BE2C (cell line): ENCODE results near the gene GRIK5.

Experiments
- DNase-seq: peaks from one replicate; pipeline ENCODE4 v3.0.0-alpha.2; 2020
- H3K27me3 ChIP-seq: fragments of 250-450 bp; sonication (Bioruptor Pico); 2 replicates; pipeline ENCODE4 v1.5.1; 2020; ENCODE audit warnings: mild to moderate bottlenecking
- H3K36me3 ChIP-seq: fragments of 250-450 bp; sonication (Bioruptor Pico); 2 replicates; pipeline ENCODE4 v1.5.1; 2020; ENCODE audit warnings: mild to moderate bottlenecking
- H3K4me1 ChIP-seq: fragments of 250-450 bp; sonication (Bioruptor Pico); 2 replicates; pipeline ENCODE4 v1.5.1; 2020
- H3K4me3 ChIP-seq: 2 replicates; pipeline ENCODE4 v1.5.1; 2011; ENCODE audit warnings: low read depth, low read length
- H3K9me3 ChIP-seq: fragments of 250-450 bp; sonication (Bioruptor Pico); 2 replicates; pipeline ENCODE4 v1.5.1; 2020
- CTCF ChIP-seq: IDR thresholded peaks from 2 replicates; pipeline ENCODE4 v1.5.1; 2012; ENCODE audit warnings: mild to moderate bottlenecking, low read depth, low read length

Gene GRIK5

GRCh38 chr19:42092350-42092749 lies 22.3 kb upstream of the GRIK5 start:
- H3K9me3 ChIP-seq, result no peaks in the 10 kb centered on the region
- TF ChIP-seq CTCF, result peak; percentile 72
- H3K36me3 ChIP-seq, result no peaks in the 10 kb centered on the region

GRCh38 chr19:42091742-42092141 lies 21.7 kb upstream of the GRIK5 start:
- Histone ChIP-seq H3K27me3 (no peaks in the 10 kb centered on the region), H3K4me1 (peaks cover 5% of the 10 kb centered on the region), H3K4me3 (no peak overlapping the region), H3K9me3 (no peaks in the 10 kb centered on the region), H3K36me3 (no peaks in the 10 kb centered on the region)
- DNase-seq, result peak; percentile 71
- no peak for TF ChIP-seq CTCF

More at GRCh38 chr19:42092350-42092749, 22.3 kb upstream of the GRIK5 start:
- Histone ChIP-seq H3K27me3 (no peaks in the 10 kb centered on the region), H3K4me3 (no peak overlapping the region), H3K4me1 (peaks cover 5% of the 10 kb centered on the region)
- peak; percentile 64 for DNase-seq

- no peak for TF ChIP-seq CTCF
- H3K9me3 ChIP-seq, result no peaks in the 10 kb centered on the region
- no peak for DNase-seq
- no peaks in the 10 kb centered on the region for H3K27me3 ChIP-seq
- H3K4me3 ChIP-seq, result no peak overlapping the region
- peaks cover 5% of the 10 kb centered on the region for H3K4me1 ChIP-seq
- no peaks in the 10 kb centered on the region for H3K36me3 ChIP-seq
Observed at GRCh38 chr19:42091300-42091699, 21.3 kb upstream of the GRIK5 start.

- DNase-seq, result no peak
- Histone ChIP-seq H3K27me3 (no peaks in the 10 kb centered on the region), H3K36me3 (no peaks in the 10 kb centered on the region), H3K9me3 (no peaks in the 10 kb centered on the region), H3K4me3 (no peak overlapping the region), H3K4me1 (peaks cover 5% of the 10 kb centered on the region)
- TF ChIP-seq CTCF, result no peak
Observed at GRCh38 chr19:42090672-42091071, 20.7 kb upstream of the GRIK5 start.

GRCh38 chr19:42089772-42090171 lies 19.8 kb upstream of the GRIK5 start:
- no peak overlapping the region for H3K4me3 ChIP-seq
- H3K9me3 ChIP-seq, result no peaks in the 10 kb centered on the region
- H3K4me1 ChIP-seq, result peaks cover 5% of the 10 kb centered on the region
- no peak for DNase-seq
- TF ChIP-seq CTCF, result no peak
- no peaks in the 10 kb centered on the region for H3K27me3 ChIP-seq
- no peaks in the 10 kb centered on the region for H3K36me3 ChIP-seq

GRCh38 chr19:42089191-42089750 lies 19.3 kb upstream of the GRIK5 start:
- peaks cover 2% of the 10 kb centered on the region; the same call in 1 of the 2 replicates for H3K36me3 ChIP-seq
- H3K4me3 ChIP-seq, result no peak overlapping the region
- no peak for DNase-seq
- TF ChIP-seq CTCF, result no peak
- no peaks in the 10 kb centered on the region for H3K9me3 ChIP-seq
- H3K27me3 ChIP-seq, result no peaks in the 10 kb centered on the region
- H3K4me1 ChIP-seq, result peaks cover 5% of the 10 kb centered on the region
